Uterus (tissue), 2 donors: Measurements from ENCODE around the gene ARHGEF26.

Source experiments
- POLR2A ChIP-seq, 2 donors: fragments of 450-650 bp; IDR thresholded peaks; one replicate each; pipeline ENCODE4 v1.6.1; 2016; ENCODE audit warnings: antibody characterized with exemption in 2 of 2, mild to moderate bottlenecking in 1 of 2, moderate library complexity in 1 of 2
- TF ChIP-seq, protein P1 (sequence below), 4 experiments: fragments of 200-600 bp in 2 of 4; fragments of 450-650 bp in 2 of 4; sonication (generic) in 2 of 4; IDR thresholded peaks; one replicate each; pipeline ENCODE4 v1.5.1; 2016 to 2019; ENCODE audit warnings: antibody characterized with exemption in 4 of 4, mild to moderate bottlenecking in 2 of 4, moderate library complexity in 1 of 4

DNA sequence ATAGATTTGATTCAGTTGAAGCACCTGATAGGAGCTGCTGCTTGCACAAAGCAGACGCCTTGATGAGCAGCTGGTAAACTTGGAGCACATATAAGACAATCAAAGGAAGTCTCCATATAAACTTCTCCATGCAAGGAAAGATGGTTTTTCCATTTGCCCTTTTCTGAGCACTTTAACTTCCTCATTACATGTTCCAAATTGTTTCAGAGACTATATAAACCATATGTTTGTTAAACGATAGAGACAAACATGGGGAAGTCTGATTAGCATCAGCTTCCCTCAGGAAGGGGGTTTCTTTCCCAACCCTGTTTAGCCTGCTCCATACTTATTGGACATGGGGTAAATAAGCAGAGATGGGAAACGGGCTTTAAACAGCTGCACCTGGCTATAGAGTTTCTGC is 115.1 kb downstream of the ARHGEF26 start:
- TF ChIP-seq, protein P1, sequence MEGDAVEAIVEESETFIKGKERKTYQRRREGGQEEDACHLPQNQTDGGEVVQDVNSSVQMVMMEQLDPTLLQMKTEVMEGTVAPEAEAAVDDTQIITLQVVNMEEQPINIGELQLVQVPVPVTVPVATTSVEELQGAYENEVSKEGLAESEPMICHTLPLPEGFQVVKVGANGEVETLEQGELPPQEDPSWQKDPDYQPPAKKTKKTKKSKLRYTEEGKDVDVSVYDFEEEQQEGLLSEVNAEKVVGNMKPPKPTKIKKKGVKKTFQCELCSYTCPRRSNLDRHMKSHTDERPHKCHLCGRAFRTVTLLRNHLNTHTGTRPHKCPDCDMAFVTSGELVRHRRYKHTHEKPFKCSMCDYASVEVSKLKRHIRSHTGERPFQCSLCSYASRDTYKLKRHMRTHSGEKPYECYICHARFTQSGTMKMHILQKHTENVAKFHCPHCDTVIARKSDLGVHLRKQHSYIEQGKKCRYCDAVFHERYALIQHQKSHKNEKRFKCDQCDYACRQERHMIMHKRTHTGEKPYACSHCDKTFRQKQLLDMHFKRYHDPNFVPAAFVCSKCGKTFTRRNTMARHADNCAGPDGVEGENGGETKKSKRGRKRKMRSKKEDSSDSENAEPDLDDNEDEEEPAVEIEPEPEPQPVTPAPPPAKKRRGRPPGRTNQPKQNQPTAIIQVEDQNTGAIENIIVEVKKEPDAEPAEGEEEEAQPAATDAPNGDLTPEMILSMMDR (IDR thresholded peaks at IDR 0.05), result no peak
- TF ChIP-seq POLR2A (IDR thresholded peaks at IDR 0.05), result no peak
